ENCODE results near the gene TCAIM.

The TCAIM gene, protein sequence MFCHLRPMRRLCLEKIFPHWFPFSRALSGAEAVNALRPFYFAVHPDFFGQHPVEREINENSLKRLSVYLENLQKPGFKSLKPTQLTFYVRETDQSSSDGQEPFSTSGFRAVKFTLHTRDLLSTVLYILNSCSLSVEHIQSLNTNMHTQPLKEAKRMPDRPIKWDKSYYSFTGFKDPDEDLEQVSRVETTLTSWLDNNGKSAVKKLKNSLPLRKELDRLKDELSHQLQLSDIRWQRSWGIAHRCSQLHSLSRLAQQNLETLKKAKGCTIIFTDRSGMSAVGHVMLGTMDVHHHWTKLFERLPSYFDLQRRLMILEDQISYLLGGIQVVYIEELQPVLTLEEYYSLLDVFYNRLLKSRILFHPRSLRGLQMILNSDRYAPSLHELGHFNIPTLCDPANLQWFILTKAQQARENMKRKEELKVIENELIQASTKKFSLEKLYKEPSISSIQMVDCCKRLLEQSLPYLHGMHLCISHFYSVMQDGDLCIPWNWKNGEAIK

GRCh38 chr3:44338010-44338827 is at the start of gene TCAIM:
Gene TCAIM, plus strand, starts transcription at chr3:44338766. Its CDS starts 16,017 bp downstream, at chr3:44354783.
- peak; percentile 84 for DNase-seq

GRCh38 chr3:44289882-44290462 is 48.6 kb upstream of the TCAIM start:
- DNase-seq: no peak

DNA sequence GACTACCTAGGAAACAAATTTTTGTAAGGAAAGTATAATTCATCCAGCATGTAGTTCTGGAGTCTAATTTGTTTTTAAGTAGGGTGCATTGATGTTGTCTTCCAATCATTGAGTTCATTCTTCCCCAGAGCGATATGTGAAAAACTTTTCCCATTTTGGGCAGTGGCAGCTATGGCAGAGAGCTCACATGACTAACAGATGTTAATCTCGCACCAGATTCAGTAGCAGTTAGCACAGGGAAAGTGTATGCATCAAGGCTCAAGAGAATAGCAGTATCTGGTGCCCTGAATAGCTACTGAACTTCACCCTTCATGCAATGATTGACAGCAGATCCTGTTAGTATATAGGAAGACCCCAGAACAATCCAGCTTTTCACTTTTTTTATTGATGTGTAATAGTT is 46.3 kb upstream of the TCAIM start:
- DNase-seq: no peak

- no peak for DNase-seq
Observed at GRCh38 chr3:44292947-44293346, 45.6 kb upstream of the TCAIM start.

DNA sequence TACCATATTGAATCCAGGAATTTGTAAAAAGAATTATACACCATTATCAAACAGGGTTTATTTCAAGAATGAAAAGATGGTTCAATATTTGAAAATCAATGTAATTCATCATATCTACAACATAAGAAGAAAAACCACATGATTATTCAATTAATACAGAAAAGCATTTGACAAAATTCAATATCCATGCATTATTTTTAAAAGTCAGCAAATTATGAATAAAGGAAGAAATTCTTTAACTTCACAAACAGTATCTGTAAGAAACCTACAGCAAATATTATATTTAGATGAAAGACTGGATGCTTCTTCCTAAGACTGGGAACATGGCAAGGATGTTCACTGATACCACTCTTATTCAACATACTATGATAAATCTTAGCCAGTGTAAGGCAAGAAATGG is 41.3 kb upstream of the TCAIM start:
- no peak for DNase-seq

- DNase-seq: no peak
Observed at GRCh38 chr3:44301746-44302145, 36.8 kb upstream of the TCAIM start.

DNA sequence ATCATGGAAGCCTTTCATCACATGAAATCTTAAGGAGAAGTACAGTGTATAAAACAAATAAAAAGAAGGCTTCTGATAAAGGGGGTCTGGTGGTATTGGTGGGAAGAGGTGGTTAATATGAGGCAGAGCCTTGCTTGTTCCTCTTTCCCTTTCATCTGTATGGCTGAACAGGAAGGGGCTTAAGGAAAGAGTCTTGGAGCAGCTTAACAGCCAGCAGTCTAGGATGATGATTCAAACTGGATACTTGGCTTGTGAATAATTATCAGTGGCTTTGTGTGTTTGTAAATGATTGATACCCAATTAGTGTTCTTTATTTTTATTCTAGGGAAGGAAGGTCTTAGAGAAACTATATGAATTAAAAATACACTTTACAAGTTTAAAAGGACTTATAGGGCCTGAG is 29.1 kb upstream of the TCAIM start:
- DNase-seq: no peak

DNA sequence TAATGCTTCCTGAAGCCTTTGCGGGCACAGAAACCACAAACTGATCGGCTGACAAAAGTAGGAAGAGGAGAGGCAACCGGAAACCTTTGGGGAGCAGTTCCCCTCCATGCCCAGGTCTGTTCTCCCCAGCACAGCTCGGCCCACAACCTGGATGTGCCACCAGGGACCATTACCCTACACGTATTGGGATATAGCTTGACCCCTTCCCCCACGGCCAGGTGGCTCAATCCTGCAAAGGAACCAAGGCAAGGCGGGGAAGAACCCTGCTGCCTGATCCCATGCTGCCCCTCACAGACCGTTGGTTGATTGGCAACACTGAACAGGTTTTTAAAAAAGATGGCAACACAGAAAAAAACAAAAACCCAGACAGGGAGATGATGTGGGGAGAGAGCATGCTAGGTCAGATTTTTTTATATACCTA is 19.7 kb upstream of the TCAIM start:
- DNase-seq: no peak

GRCh38 chr3:44321335-44321734 is 17.2 kb upstream of the TCAIM start:
- no peak for DNase-seq

DNA sequence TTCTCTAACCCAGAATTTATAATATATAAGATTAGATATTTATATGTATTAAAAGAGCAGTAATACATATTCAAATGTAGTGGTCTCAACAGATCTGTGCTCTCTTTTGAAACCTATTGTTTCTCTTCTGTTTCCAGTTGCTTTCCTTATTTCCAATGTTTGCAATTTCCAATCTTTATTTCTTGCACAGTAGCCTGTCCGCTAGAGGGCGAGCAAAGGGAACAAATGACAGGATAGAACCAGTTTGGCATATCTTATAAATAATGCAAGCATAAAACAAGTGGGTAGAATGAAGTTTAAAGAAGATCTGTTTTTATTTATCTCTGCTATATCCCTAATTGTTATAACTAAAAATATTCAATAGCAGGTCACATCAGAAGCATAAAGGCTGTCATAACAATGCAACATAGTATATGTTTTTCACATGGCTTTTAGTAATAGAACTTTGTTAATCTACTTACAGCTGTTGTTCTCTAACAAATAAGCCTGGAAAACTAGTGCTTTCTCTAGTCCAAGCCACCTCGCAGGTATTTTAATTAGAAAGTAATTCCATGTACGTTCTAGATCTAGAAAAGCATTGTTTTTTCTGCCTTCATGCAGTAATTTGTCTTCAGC is 15.1 kb upstream of the TCAIM start:
- peak; percentile 59 for DNase-seq

GRCh38 chr3:44324584-44324983 is 14.0 kb upstream of the TCAIM start:
- no peak for DNase-seq

GRCh38 chr3:44326019-44326418 is 12.5 kb upstream of the TCAIM start:
- DNase-seq: no peak

- DNase-seq: no peak
Observed at GRCh38 chr3:44326515-44326914, 12.1 kb upstream of the TCAIM start.

DNA sequence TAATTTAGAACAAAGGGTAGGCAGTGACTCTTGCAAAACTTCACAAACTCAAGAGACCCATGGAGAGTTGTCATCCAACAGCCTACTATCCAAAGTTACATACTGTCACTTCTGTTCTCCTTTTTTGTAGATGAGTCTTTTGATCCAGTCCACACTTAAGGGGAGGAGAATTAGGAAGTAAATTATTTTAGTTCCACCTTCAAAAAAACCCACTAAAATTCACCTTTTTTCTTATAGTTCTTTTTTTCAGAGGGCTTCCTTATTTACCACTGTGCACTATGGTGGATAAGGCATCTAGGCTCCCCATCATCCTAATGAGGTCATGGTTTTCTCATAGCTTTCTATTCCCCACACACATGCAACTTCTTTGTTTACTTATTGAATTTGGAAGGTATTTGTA is 8.6 kb upstream of the TCAIM start:
- DNase-seq: no peak

DNA sequence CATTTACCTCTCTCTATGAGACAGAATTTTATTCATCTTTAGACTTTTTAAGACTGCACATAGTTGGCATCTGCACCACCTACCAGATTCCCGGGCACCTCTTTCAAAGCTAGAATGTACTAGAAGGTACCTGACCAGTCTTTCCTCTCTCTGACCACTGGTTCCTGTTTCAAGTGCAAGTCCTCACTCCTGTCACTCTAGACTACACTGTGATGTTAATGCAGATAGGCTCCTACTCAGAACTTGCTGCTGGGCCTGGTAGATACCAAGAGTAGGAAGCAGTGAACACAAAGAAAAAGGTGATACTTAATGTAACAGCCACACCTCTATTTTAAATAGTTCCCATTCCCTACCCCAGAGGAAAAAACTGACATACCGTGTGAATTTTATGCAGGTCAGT is 8.1 kb upstream of the TCAIM start:
- DNase-seq: no peak

DNA sequence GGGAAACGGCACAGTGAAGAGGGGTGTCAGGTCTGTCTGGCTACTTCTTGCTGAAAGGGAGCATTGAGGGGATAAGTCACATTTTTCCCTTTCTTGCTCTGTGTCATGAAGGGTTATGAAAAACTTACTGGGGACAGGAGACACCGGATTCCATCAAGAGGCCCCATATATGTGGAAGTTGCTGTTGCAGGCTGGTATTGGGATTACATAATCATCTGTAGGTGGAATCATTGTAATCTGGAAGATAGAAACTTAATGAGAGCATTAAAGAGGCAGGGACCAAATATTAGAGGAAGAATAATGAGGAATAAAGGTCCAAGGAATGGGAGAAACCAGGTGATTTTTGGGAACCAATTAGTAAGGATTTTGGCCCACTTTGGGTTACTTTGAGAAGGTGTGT is 4.2 kb upstream of the TCAIM start:
- no peak for DNase-seq

DNA sequence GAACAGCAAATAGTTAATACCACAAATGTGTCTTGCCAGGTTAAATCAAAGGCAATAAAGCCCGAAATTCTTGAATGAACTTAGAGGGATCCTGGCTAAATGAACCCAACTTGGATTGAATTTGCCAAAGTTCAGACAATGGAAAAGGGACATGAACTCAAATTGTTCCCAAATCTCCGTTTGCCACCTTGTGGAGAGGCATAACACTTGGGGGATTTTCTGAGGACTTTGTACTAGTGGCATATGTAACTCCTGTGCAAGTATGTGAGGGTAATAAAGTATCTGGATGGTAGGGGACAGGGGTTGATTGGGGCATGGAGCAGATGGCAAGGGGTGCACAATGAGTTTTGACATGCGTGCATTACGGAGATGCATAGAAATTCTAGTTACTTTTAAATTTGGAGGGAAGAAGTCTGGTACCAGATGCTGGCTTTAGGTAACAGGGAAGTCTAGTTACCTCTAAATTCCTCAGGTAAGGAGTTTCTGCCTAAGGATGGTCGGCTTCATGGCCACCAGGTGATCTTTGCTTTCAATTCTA is 1.2 kb upstream of the TCAIM start:
- no peak for DNase-seq

DNA sequence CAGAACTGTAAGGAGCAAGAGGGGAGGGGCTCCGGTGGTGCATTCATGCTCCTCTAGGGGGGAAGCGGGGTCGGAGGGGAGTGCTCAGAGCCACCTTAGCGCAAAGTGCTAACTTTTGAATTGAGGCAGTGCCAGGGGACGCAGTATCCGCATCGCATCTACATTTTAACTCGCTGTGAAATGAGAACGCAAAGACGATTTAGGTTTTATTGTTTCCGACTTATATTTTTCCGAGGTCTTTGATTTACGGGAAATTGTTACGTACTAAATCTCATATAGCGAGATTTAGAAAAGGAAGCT is 212 bp downstream of the TCAIM start:
- no peak for DNase-seq

GRCh38 chr3:44339181-44340057 is 853 bp downstream of the TCAIM start:
- no peak for DNase-seq

- DNase-seq: no peak
Observed at GRCh38 chr3:44340058-44340395, 1.5 kb downstream of the TCAIM start.

GRCh38 chr3:44342176-44342790 is 3.7 kb downstream of the TCAIM start:
- no peak for DNase-seq

DNA sequence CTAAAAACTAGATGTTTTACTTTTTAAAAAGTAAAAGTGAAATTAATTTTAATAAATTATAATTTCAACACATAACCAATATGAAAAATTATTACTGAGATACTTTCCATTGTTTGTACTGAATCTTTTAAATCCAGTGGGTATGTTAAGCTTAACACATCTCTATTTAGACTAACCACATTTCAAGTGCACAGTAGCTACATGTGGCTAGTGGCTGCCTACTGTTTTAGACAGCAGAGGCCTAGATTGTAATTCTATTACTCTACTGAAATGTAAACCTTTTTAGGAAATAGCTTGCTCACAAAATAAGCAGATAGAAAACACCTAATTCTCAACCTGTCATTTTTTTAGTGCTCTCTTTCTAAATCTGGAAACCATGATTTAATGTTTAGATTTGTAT is 4.9 kb downstream of the TCAIM start:
- no peak for DNase-seq

All from NCI-H510A treated with DMSO at 0.1 percent for 48 hours (cell line).